Measurements from ENCODE around the gene TRUB2. TPM values are rescaled to one million over a fixed set of nuclear protein-coding genes. Genes with fewer than 3 reads are reported as not detected.

TRUB2 gene
- total RNA-seq, result 10 to 100 TPM; 21.5 to 23.2 TPM

GRCh38 chr9:128322404-128323211 lies at the start of gene TRUB2, which contains the start of gene COQ4:
TRUB2 (minus strand) TSS chr9:128322447; CDS start chr9:128322408, 39 bp downstream.
COQ4 (plus strand) TSS chr9:128322839; CDS start chr9:128322859, 20 bp downstream.

GRCh38 chr9:128370752-128371629 lies 48.7 kb upstream of the TRUB2 start, which contains the start of gene URM1:
URM1 (plus strand) TSS chr9:128371374; CDS start chr9:128371381, 7 bp downstream.

GRCh38 chr9:128339761-128340690 lies 17.8 kb upstream of the TRUB2 start, which contains the start of gene SLC27A4:
SLC27A4 (plus strand) TSS chr9:128340527; CDS start chr9:128343133, 2,606 bp downstream.

GRCh38 chr9:128276008-128276573 lies 46.2 kb downstream of the TRUB2 start, which contains the start of gene SWI5:
SWI5 (plus strand) TSS chr9:128276276.

GRCh38 chr9:128275198-128276007 lies 46.8 kb downstream of the TRUB2 start, which contains the start of gene GOLGA2:
GOLGA2 (minus strand) TSS chr9:128276007; CDS start chr9:128275976, 31 bp downstream.

Other genes with a start within 250 kb of the TRUB2 start
- 10 to 100 TPM; 44.6 to 50.5 TPM for gene PTGES2, start 194.7 kb downstream of the TRUB2 start, total RNA-seq
- not detected for gene LCN2, start 173.0 kb downstream of the TRUB2 start, total RNA-seq
- 10 to 100 TPM; 95.0 to 96.0 TPM for gene BBLN, start 162.2 kb downstream of the TRUB2 start, total RNA-seq
- gene CIZ1, start 130.9 kb downstream of the TRUB2 start, total RNA-seq, result 100 to 1,000 TPM; 118 to 121 TPM
- under 1 TPM; 0.25 to 0.99 TPM for gene DNM1, start 119.1 kb downstream of the TRUB2 start, total RNA-seq
- 10 to 100 TPM; 40.3 to 47.1 TPM for gene GOLGA2, start 46.4 kb downstream of the TRUB2 start, total RNA-seq
- gene SWI5, start 46.2 kb downstream of the TRUB2 start, total RNA-seq, result 10 to 100 TPM; 10.9 to 12.1 TPM
- gene COQ4, start 392 bp upstream of the TRUB2 start, total RNA-seq, result 10 to 100 TPM; 34.7 to 35.2 TPM
- gene SLC27A4, start 18.1 kb upstream of the TRUB2 start, total RNA-seq, result 10 to 100 TPM; 11.5 to 14.4 TPM
- gene URM1, start 48.9 kb upstream of the TRUB2 start, total RNA-seq, result 10 to 100 TPM; 72.6 to 75.8 TPM
- gene CERCAM, start 98.4 kb upstream of the TRUB2 start, total RNA-seq, result under 1 TPM; 0.39 to 0.58 TPM
- gene ODF2, start 133.6 kb upstream of the TRUB2 start, total RNA-seq, result 10 to 100 TPM; 46.8 to 52.0 TPM
- 10 to 100 TPM; 37.5 to 41.3 TPM for gene GLE1, start 182.3 kb upstream of the TRUB2 start, total RNA-seq
- 100 to 1,000 TPM; 310 to 334 TPM for gene SPTAN1, start 230.1 kb upstream of the TRUB2 start, total RNA-seq

Data from activated naive CD4-positive, alpha-beta T cell treated with anti-CD3 and anti-CD28 coated beads, Interleukin-2, amount 10 ng/mL, durations not matched to agents 5 hours and 36 hours (primary cell).